H7 (cell line): ENCODE data around the gene FOCAD. TPM values are rescaled to one million over a fixed set of nuclear protein-coding genes. Genes with fewer than 3 reads are reported as not detected.

Experiments
- DNase-seq: peaks from one replicate; pipeline ENCODE4 v3.0.0; 2012
- H3K27me3 ChIP-seq: 2 replicates; pipeline ENCODE4 v1.6.0; 2011; ENCODE audit warnings: mild to moderate bottlenecking, low read length; ENCODE audit not compliant: control insufficient read depth, insufficient read depth
- H3K36me3 ChIP-seq: replicated peaks from 2 replicates; pipeline ENCODE4 v1.5.1; 2011; ENCODE audit warnings: low read length; ENCODE audit not compliant: control insufficient read depth, insufficient read depth
- H3K4me3 ChIP-seq: 2 replicates; pipeline ENCODE4 v1.5.1; 2011; ENCODE audit warnings: low read depth, mild to moderate bottlenecking, control low read depth, low read length, moderate library complexity; ENCODE audit not compliant: insufficient read depth
- total RNA-seq: library from RNA; depleted of rRNA; stranded (reverse); fragments of >200 nt; shearing (Covaris generic); gene quantifications from 2 replicates; pipeline ENCODE4 v1.2.3, GENCODE V29; 2014

Gene FOCAD
- total RNA-seq, 1 experiment from 2014 or later: 41.8 TPM

GRCh38 chr9:20781092-20781491, 97.0 kb downstream of the FOCAD start:
- Histone ChIP-seq H3K36me3 (no peaks in the 10 kb centered on the region), H3K4me3 (no peak overlapping the region), H3K27me3 (no peaks in the 10 kb centered on the region)
- DNase-seq: no peak

GRCh38 chr9:20782289-20782688, 98.2 kb downstream of the FOCAD start:
- DNase-seq: peak; percentile 13
- H3K4me3 ChIP-seq: no peak overlapping the region
- H3K36me3 ChIP-seq: no peaks in the 10 kb centered on the region
- no peaks in the 10 kb centered on the region for H3K27me3 ChIP-seq

- Histone ChIP-seq H3K36me3 (no peaks in the 10 kb centered on the region), H3K4me3 (no peak overlapping the region), H3K27me3 (no peaks in the 10 kb centered on the region)
- DNase-seq: no peak
These were observed 99.3 kb downstream of the FOCAD start for GRCh38 chr9:20783057-20784038.

DNA sequence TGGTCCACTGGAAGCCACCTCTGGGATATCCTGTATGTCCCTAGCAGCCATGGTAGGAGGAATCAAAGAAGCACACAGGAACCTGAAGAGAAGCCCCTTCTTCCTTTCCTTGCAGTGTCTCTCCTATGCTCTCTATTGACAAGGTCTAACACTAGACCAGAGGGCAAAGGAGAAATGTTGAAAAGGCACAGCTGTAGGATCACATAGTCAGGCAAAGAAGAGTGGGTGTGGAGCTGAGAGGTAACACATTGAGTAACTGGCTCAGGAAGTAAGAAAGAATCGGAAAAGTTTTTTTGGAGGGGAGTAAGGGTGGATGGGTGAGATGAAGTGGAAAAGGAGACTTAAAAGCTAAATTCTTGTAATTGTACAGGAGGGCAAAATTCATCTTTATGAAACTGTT, 100.1 kb downstream of the FOCAD start:
- no peak for DNase-seq
- Histone ChIP-seq H3K36me3 (peaks cover under 1% of the 10 kb centered on the region; the same call in 1 of the 2 replicates), H3K4me3 (no peak overlapping the region), H3K27me3 (no peaks in the 10 kb centered on the region)

DNA sequence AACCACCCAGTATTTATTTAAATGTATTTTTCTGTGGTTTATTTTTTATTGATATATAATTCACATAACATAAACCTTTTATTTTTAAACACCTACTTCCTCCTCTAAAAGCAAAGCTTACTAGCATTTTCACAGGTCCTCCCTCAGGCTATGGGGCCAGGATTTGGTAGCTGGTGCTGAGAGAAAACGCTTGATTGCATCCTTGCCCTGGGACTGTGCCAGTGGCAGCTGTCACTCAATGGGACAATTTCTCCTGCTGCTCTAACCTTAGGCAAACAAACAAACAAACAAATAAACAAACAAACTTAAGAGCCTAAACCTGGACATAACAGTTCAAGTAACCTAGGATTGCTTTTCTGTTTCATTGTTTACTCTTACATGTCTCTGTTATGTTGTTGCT, 102.7 kb downstream of the FOCAD start:
- Histone ChIP-seq H3K27me3 (no peaks in the 10 kb centered on the region), H3K36me3 (peaks cover 1% of the 10 kb centered on the region; the same call in 1 of the 2 replicates), H3K4me3 (no peak overlapping the region)
- no peak for DNase-seq

GRCh38 chr9:20788526-20789451, 104.7 kb downstream of the FOCAD start:
- Histone ChIP-seq H3K36me3 (peaks cover 1% of the 10 kb centered on the region; the same call in 1 of the 2 replicates), H3K27me3 (no peaks in the 10 kb centered on the region), H3K4me3 (no peak overlapping the region)
- DNase-seq: no peak

DNA sequence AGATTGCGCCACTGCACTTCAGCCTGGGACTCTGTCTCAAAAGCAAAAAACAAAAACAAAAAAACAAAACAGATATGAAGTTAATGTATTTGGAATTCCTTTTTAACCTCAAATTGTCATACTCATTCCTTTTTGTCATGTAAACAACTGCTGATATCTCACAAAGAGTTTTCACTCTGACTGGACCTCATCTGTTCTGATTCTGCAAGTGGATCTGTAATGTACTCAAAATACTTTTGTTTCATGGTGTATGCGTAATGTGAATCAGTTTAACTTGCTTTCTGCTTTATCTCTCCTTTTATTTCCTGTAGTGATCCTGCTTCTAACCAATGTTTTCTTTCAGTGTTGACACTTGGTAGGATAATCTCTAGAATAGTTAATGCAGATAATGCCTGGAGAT, 106.7 kb downstream of the FOCAD start:
- Histone ChIP-seq H3K27me3 (no peaks in the 10 kb centered on the region), H3K4me3 (no peak overlapping the region)
- DNase-seq: no peak

GRCh38 chr9:20791682-20792081, 107.6 kb downstream of the FOCAD start:
- DNase-seq: no peak

More for the DNA sequence above, 106.7 kb downstream of the FOCAD start:
- H3K36me3 ChIP-seq: peaks cover 1% of the 10 kb centered on the region; the same call in 1 of the 2 replicates

GRCh38 chr9:20804489-20805250, 120.6 kb downstream of the FOCAD start:
- Histone ChIP-seq H3K36me3 (no peaks in the 10 kb centered on the region), H3K27me3 (no peaks in the 10 kb centered on the region), H3K4me3 (no peak overlapping the region)
- DNase-seq: no peak

More at GRCh38 chr9:20791682-20792081, 107.6 kb downstream of the FOCAD start:
- peaks cover 1% of the 10 kb centered on the region; the same call in 1 of the 2 replicates for H3K36me3 ChIP-seq
- H3K4me3 ChIP-seq: no peak overlapping the region
- H3K27me3 ChIP-seq: no peaks in the 10 kb centered on the region

- H3K4me3 ChIP-seq: no peak overlapping the region
- no peaks in the 10 kb centered on the region for H3K36me3 ChIP-seq
- H3K27me3 ChIP-seq: no peaks in the 10 kb centered on the region
- no peak for DNase-seq
These were observed 121.7 kb downstream of the FOCAD start for GRCh38 chr9:20805766-20806165.

GRCh38 chr9:20808002-20808401, 123.9 kb downstream of the FOCAD start:
- H3K4me3 ChIP-seq: no peak overlapping the region
- no peaks in the 10 kb centered on the region for H3K36me3 ChIP-seq
- no peak for DNase-seq
- H3K27me3 ChIP-seq: no peaks in the 10 kb centered on the region

- no peak overlapping the region for H3K4me3 ChIP-seq
- DNase-seq: no peak
- no peaks in the 10 kb centered on the region for H3K27me3 ChIP-seq
- H3K36me3 ChIP-seq: no peaks in the 10 kb centered on the region
These were observed 127.8 kb downstream of the FOCAD start for GRCh38 chr9:20811872-20812271.

GRCh38 chr9:20815923-20816703, 132.1 kb downstream of the FOCAD start:
- Histone ChIP-seq H3K27me3 (no peaks in the 10 kb centered on the region), H3K36me3 (no peaks in the 10 kb centered on the region), H3K4me3 (no peak overlapping the region)
- DNase-seq: no peak
